Middle frontal gyrus (tissue), 1 donor: ENCODE measurements around the gene C4BPA.

ENCODE experiments used
- DNase-seq: peaks from one replicate; pipeline ENCODE4 v3.0.0-alpha.2; 2015; ENCODE audit warnings: low spot score; ENCODE audit errors: extremely low spot score

The C4BPA gene

GRCh38 chr1:207103892-207104373 is at the start of gene C4BPA:
TSS of gene C4BPA (plus strand) at chr1:207104233. CDS start at chr1:207113026, 8,793 bp downstream.
- DNase-seq = no peak

GRCh38 chr1:207054491-207054890 is 49.5 kb upstream of the C4BPA start:
- no peak for DNase-seq

GRCh38 chr1:207055386-207056001 is 48.5 kb upstream of the C4BPA start:
- no peak for DNase-seq

GRCh38 chr1:207056673-207057072 is 47.4 kb upstream of the C4BPA start:
- no peak for DNase-seq

- no peak for DNase-seq
Measured at GRCh38 chr1:207058252-207058651, 45.8 kb upstream of the C4BPA start.

GRCh38 chr1:207058878-207059867 is 44.9 kb upstream of the C4BPA start:
- DNase-seq = no peak

- no peak for DNase-seq
Measured at GRCh38 chr1:207059881-207060280, 44.2 kb upstream of the C4BPA start.

GRCh38 chr1:207060596-207060995 is 43.4 kb upstream of the C4BPA start:
- no peak for DNase-seq

- no peak for DNase-seq
Measured at GRCh38 chr1:207062058-207062457, 42.0 kb upstream of the C4BPA start.

- DNase-seq = no peak
Measured at GRCh38 chr1:207063014-207063413, 41.0 kb upstream of the C4BPA start.

GRCh38 chr1:207064561-207064960 is 39.5 kb upstream of the C4BPA start:
- DNase-seq = no peak

- no peak for DNase-seq
Measured at GRCh38 chr1:207067185-207067584, 36.8 kb upstream of the C4BPA start.

- no peak for DNase-seq
Measured at GRCh38 chr1:207067665-207068064, 36.4 kb upstream of the C4BPA start.

- DNase-seq = no peak
Measured at GRCh38 chr1:207069061-207069460, 35.0 kb upstream of the C4BPA start.

- no peak for DNase-seq
Measured at GRCh38 chr1:207069858-207070506, 34.1 kb upstream of the C4BPA start.

GRCh38 chr1:207070811-207071210 is 33.2 kb upstream of the C4BPA start:
- no peak for DNase-seq

GRCh38 chr1:207071426-207071825 is 32.6 kb upstream of the C4BPA start:
- no peak for DNase-seq

- DNase-seq = no peak
Measured at GRCh38 chr1:207072233-207072632, 31.8 kb upstream of the C4BPA start.

GRCh38 chr1:207073906-207074820 is 29.9 kb upstream of the C4BPA start:
- no peak for DNase-seq

- no peak for DNase-seq
Measured at GRCh38 chr1:207076181-207076955, 27.7 kb upstream of the C4BPA start.
